HG02938 (cell line): ENCODE data around the gene CACNA2D3.

ENCODE experiments used
- ATAC-seq: cut with Tn5 transposase; IDR thresholded peaks from one replicate; pipeline ENCODE4 v1.9.1; 2021; ENCODE audit warnings: mild to moderate bottlenecking, moderate library complexity; ENCODE audit not compliant: unreplicated experiment

CACNA2D3 gene

GRCh38 chr3:54710954-54711353 lies 588.6 kb downstream of the CACNA2D3 start:
- ATAC-seq = no peak

DNA sequence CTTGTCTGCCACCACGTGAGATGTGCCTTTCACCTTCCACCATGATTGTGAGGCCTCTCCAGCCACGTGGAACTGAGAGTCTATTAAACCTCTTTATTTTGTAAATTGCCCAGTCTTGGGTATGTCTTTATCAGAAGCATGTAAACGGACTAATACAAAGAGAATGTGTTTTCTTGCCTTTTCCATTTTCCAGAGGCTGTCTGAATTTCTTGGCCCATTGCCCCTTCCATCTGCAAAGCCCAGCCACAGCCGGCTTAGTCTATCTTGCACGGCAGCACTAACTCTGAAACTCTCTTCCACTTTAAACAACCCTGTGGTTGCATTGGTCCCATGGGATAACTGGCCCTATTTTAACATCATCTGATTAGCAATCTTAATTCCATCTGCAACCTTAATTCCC lies 590.2 kb downstream of the CACNA2D3 start:
- ATAC-seq = no peak

- ATAC-seq = no peak
Measured at GRCh38 chr3:54713031-54713430, 590.7 kb downstream of the CACNA2D3 start.

- no peak for ATAC-seq
Measured at GRCh38 chr3:54713455-54713854, 591.1 kb downstream of the CACNA2D3 start.

DNA sequence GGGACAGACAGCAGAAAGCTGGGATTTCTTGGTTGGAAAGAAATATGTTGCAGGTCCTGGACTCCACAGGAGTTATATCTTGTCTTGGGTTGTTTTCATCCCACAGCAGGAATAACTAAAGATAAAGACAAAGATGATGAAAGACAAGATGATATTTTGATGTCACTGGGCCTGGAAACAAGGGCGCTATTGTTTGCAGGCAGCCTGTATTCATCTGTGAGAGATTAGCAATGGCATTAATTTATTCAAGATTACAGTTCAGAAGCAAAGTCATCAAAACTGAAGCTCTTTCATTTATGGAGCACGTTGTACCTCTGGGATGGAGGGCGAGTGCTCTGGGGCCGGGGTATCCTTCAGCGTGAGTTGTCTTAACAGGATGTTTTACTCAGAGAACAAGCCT lies 591.7 kb downstream of the CACNA2D3 start:
- no peak for ATAC-seq

DNA sequence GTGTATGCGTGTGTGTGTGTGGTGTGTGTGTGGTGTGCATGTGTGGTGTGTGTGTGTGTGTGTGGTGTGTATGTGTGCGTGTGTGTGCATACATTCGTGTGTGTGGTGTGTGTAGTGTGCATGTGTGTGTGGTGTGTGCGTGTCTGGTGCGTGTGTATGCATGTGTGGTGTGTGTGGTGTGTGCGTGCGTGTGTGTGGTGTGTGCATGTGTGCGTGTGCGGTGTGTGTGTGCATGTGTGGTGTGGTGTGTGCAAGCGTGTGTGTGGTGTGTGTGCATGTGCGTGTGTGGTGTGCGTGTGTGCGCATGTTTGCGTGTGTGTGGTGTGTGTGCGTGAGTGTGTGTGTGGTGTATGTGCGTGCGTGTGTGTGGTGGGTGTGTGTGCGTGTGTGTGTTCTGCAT lies 595.2 kb downstream of the CACNA2D3 start:
- no peak for ATAC-seq

- no peak for ATAC-seq
Measured at GRCh38 chr3:54719914-54720313, 597.6 kb downstream of the CACNA2D3 start.

DNA sequence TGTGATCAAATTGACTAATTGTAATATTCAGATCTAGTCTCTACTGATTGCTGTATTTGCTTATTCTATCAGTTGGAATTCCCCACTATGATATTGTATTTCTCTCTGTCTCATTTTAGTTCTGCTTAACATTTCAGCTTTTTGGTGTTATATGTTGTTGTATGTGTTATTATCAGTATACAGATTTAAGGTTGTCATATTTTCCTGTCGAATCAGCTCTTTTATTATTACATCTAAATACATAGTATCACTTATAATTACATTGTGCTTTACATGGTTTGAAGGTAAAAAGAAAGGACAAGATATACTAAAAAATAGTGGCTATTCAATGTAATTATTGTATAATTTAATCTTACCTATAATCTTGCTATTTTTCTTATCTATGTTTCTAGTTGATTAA lies 598.3 kb downstream of the CACNA2D3 start:
- no peak for ATAC-seq

DNA sequence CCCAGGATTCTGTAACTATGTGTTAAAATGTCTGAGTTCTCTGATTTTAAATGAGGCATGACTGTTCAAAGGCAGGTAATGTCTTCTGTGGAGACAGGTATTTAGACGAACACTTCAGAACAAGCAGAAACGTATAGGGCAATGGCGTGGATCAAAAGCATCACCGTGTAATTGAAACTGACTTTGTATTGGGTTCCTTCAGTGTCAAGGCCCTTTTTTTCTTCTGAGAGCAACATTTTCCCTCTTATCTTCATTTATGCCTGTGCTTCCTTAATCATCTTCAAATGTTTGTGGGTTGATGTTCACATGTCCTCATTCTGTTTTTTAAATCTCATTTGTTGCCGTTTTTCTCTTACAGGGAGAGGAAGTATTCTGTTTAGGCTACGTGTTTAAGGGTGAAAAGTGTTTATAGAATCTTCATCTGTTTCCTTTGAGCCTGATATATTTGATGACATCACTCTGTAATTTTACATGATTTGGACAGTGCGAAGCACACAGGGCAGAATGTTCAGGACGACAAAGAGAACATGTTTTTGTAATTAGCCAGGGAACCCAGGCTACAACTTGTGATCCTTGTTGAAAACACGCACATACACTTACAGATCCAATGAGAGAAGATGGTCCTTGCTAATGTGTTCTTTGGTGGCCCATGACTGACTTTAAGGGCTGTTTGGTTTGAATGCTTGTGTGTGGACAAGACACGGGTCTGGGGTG lies 609.5 kb downstream of the CACNA2D3 start:
- ATAC-seq = no peak

DNA sequence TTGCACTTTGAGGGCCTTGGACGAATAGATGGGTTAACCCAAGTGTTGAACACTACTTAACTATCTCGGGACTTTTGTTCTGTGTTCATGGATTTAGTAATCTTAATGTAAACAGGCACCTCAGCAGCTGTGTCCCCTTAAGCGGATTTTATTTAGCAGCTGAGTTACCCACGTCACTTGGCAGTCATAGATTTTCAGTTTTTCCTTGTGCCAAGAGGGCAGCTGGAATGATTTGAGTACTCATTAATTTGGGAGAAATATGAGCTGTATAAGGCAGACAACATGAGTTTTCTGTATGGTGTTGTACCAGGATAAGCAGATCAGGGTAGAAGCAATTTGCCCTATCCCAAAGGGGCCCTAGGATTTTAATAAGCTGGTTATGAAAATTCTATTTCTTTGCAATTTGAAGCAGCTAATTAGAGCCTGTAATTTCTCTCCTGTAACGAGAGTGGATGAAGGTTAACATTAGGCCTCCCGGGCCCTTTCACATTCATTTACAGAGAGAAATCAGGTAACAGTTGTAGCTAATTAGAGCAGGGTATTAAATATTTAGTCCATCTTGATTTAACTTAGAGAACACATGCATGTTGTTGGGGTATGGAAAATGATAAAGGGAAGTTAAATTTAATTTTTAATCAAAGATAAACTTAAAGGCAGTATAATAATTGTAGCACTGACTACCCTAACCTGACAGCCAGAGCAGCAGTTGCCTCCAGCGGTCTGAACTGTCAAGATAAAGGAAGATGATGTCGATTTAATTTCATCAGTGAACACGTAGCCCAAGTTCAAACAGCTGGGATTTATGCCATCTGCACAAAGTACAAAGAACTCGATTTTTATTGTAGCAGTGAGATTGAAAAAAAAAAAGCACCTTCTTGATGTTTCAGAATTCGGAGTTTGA lies 611.0 kb downstream of the CACNA2D3 start:
- ATAC-seq = no peak

- ATAC-seq = no peak
Measured at GRCh38 chr3:54736459-54736858, 614.1 kb downstream of the CACNA2D3 start.

DNA sequence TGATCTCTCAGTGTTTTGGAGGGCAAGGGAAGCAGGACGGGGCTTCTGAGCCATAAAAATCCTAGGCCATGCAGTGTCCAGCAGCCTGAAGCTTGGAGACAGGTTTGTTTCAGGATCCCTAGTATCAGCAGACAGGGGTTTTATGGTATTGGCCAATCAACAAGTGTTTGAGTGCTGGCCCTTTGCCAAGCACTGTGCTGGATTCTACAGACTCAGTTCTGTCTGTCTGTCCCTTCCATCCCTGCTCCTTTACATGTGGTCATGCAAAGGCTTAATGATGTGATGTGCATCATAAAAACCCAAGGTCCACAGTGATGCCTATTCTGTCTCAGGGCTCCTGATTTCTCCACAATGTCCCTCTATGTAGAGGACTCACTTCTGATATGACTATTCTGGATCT lies 621.4 kb downstream of the CACNA2D3 start:
- no peak for ATAC-seq

- no peak for ATAC-seq
Measured at GRCh38 chr3:54744291-54744690, 621.9 kb downstream of the CACNA2D3 start.

GRCh38 chr3:54745843-54746242 lies 623.5 kb downstream of the CACNA2D3 start:
- ATAC-seq = no peak

GRCh38 chr3:54746722-54747121 lies 624.4 kb downstream of the CACNA2D3 start:
- ATAC-seq = no peak

DNA sequence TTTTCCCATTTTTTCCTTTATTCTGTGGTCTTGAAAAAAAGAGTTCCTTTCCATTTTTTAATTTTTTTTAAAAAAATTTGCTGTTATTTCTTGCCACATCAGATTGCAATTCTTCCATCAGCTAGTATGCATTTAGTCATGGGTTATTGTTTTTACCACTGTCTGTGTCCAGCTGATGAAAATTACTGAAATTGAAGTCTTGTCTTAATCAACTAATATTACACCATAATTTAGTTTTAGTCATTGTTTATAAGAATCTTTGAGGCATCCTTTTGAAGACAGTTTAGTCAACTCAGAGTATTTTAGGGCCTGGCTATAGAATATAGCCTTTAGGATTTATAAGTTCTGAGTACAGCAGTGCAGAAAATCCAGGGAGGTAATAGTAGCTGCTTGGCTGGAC lies 633.4 kb downstream of the CACNA2D3 start:
- ATAC-seq = no peak

- no peak for ATAC-seq
Measured at GRCh38 chr3:54756330-54756731, 634.0 kb downstream of the CACNA2D3 start.

- ATAC-seq = no peak
Measured at GRCh38 chr3:54758461-54758860, 636.1 kb downstream of the CACNA2D3 start.

DNA sequence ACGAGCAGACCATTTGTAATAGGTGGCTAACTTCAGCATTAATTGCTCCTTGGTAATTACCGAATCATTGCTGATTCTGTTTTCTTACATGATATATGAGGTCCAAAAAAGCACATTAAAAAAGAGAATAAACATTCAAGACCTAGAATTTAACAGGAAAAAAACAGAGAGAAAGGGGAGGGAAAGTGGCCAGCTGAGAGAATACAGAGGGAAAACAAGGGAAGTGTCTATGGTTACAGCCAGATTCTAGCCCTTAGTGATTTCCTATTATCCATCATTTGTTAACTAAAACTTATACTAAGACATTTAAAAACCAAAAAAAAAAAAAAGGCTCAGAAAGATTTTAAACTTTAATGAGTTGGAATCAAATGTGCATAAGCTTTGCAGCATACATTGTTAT lies 636.8 kb downstream of the CACNA2D3 start:
- ATAC-seq = no peak

- no peak for ATAC-seq
Measured at GRCh38 chr3:54760201-54760600, 637.8 kb downstream of the CACNA2D3 start.

DNA sequence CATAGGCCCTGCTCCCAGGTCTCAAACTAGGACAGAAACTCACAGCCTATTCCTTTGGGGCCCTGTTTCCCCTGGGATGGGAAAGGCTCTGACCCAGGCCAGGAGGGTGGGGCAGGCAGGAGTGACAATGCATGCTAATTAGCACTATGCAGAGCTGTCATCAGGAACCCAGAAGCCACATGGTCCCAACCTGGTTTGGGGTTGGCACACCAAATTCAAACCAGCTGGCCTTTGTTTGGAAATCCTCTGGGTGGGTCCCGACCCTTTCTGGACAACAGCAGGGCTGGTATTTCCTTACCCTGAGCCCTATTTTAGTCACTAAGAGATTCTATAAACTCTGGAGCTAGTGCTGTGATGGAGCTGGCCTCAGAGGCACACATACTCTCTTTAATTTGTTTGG lies 639.3 kb downstream of the CACNA2D3 start:
- no peak for ATAC-seq

- ATAC-seq = no peak
Measured at GRCh38 chr3:54764911-54765310, 642.6 kb downstream of the CACNA2D3 start.
